ENCODE data around the gene PCNX4.

- no peak for TF ChIP-seq BHLHE40 (IDR thresholded peaks at IDR 0.05; ENCODE audit: borderline replicate concordance)
- no peak for TF ChIP-seq SUZ12 (IDR thresholded peaks at IDR 0.05)
- TF ChIP-seq FOXA1 (IDR thresholded peaks at IDR 0.05): no peak
- TF ChIP-seq ZNF384 (IDR thresholded peaks at IDR 0.05): no peak
- no peak for TF ChIP-seq ELF4 (IDR thresholded peaks at IDR 0.05)
- TF ChIP-seq SP1 (IDR thresholded peaks at IDR 0.05): no peak
- no peak for TF ChIP-seq HDGF (IDR thresholded peaks at IDR 0.05; ENCODE audit: borderline replicate concordance)
- no peak for TF ChIP-seq FOXM1 (IDR thresholded peaks at IDR 0.05; ENCODE audit: borderline replicate concordance)
- no peak for TF ChIP-seq ARNT (IDR thresholded peaks at IDR 0.05)
- no peak for TF ChIP-seq NFRKB (IDR thresholded peaks at IDR 0.05)
Observed at GRCh38 chr14:60214415-60215126, 122.8 kb downstream of the PCNX4 start.

Measured in HEK293T (cell line).